ENCODE measurements around the gene CDC73. TPM values are rescaled to one million over a fixed set of nuclear protein-coding genes. Genes with fewer than 3 reads are reported as not detected.

CDC73 gene
- total and polyA plus RNA-seq, 2 of the 13 experiments (the other 11 are each of a cell fraction or from before 2014, with no cell fraction given), result 20.2 to 26.3 TPM

DNA sequence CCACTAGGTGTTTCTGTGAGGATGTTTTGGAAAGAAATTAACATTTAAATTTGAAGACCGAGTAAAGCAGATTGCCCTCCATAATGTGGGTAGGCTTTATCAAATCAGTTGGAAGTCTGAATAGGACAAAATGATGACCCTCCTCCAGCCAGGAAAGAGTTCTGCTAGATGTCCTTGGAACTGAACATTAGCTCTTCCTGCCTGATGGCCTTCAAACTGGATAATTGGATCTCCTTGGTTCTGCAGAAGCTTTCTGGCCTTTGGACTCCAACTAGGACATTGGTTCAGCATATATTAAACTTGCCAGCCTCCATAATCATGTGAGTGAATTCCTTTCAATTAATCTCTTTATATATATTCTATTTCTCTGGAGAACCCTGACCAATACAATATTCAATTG, 12.2 kb upstream of the CDC73 start (continued):
- no peak for TF ChIP-seq SOX6 (IDR thresholded peaks at IDR 0.05)
- TF ChIP-seq SOX6 (CRISPR knock-in tag; IDR thresholded peaks at IDR 0.05), result peak; percentile 84
- peak; percentile 62 for TF ChIP-seq MED1 (CRISPR knock-in tag; IDR thresholded peaks at IDR 0.05)
- peak; percentile 42; the same call in 1 of the 2 replicates for TF ChIP-seq SALL1 (CRISPR knock-in tag; IDR thresholded peaks at IDR 0.05)
- TF ChIP-seq GATAD2A (CRISPR knock-in tag; IDR thresholded peaks at IDR 0.05), result peak; percentile 43; the same call in 1 of the 2 replicates

DNA sequence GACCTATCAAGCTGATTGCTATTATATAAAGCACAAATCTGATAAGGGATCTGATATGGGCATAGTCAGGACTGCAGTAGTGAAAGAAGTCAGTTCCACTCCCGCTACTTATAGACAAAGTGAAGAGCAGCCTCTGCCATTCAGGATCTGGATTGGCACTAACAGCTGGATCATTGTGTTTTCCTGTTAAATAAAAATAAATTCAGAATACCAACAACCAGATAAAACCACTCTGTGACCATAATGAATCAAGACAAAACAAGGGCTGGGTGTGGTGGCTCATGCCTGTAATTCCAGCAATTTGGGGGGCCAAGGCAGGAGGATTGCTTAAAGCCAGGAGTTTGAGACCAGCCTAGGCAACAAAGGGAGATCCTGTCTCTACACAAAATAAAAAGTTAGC, 11.6 kb upstream of the CDC73 start:
- Histone ChIP-seq H3K27ac (ENCODE audit: extremely low read length, insufficient read depth, low read length) (peak overlapping the region; percentile 72), H3K36me3 (replicated peaks in 1 of 2; ENCODE audit: control insufficient read depth in 1 of 2, insufficient read depth in 2 of 2, low read length in 2 of 2) (no peaks in the 10 kb centered on the region), H3K9me3 (ENCODE audit: low read length) (no peaks in the 10 kb centered on the region), H3K79me2 (ENCODE audit: insufficient read depth, low read length) (no peaks in the 10 kb centered on the region), H3K4me3 (replicated peaks in 1 of 3; ENCODE audit: insufficient read depth in 1 of 3, low read depth in 2 of 3, low read length in 3 of 3) (no peak overlapping the region), H3K4me2 (ENCODE audit: low read depth, low read length) (peak overlapping the region; percentile 34; the same call in 1 of the 2 replicates), H3K4me1 (ENCODE audit: insufficient read depth, low read length) (peaks cover 85% of the 10 kb centered on the region), H2AFZ (ENCODE audit: low read length) (no peak overlapping the region), H3K9ac (ENCODE audit: insufficient read depth, low read depth, low read length) (no peak overlapping the region), H3K27me3 (ENCODE audit: control insufficient read depth in 1 of 2, insufficient read depth in 2 of 2, low read length in 2 of 2) (no peaks in the 10 kb centered on the region), H4K20me1 (ENCODE audit: insufficient read depth, low read length) (no peaks in the 10 kb centered on the region)
- BruUV-seq (replicated peaks), result no TSS peak
- ChIA-PET CTCF (ENCODE audit: low intra/inter-chr PET ratio, low total read pairs) (no interaction called here), POLR2A (interaction anchor here (2.0 to 2.1 kb wide), 2 partner anchors 12 to 51 kb away, joined by 5 to 8 read pairs; partner anchors contain the start of genes CDC73, RO60 and UCHL5)
- no peak for DNase-seq (ENCODE audit: low spot score)
- WGBS (ENCODE audit: low lambda C conversion rate), result 83% methylated on average over 1 of the region's 1 CpG
- in situ Hi-C loops (cut with HindIII; ENCODE audit: extremely low pct_ligation_motif_present, low pct_unique_long_range_greater_than_20kb), result no loop called here
- TF ChIP-seq KDM3A (CRISPR knock-in tag; IDR thresholded peaks at IDR 0.05; ENCODE audit: low read depth) (no peak), ZNF772 (CRISPR knock-in tag; IDR thresholded peaks at IDR 0.05) (no peak), ZBTB49 (CRISPR knock-in tag; IDR thresholded peaks at IDR 0.05; ENCODE audit: borderline replicate concordance) (no peak), ZFYVE20 (CRISPR knock-in tag; IDR thresholded peaks at IDR 0.05; ENCODE audit: borderline replicate concordance, low read depth) (no peak), ZNF616 (CRISPR knock-in tag; IDR thresholded peaks at IDR 0.05; ENCODE audit: low read depth) (no peak), ZNF782 (CRISPR knock-in tag; IDR thresholded peaks at IDR 0.05; ENCODE audit: borderline replicate concordance) (no peak), BCLAF1 (IDR thresholded peaks at IDR 0.05) (no peak), IRX3 (CRISPR knock-in tag; IDR thresholded peaks at IDR 0.05; ENCODE audit: borderline replicate concordance, low read depth) (no peak), MED13 (CRISPR knock-in tag; IDR thresholded peaks at IDR 0.05) (no peak)
- TF ChIP-seq, protein P1, sequence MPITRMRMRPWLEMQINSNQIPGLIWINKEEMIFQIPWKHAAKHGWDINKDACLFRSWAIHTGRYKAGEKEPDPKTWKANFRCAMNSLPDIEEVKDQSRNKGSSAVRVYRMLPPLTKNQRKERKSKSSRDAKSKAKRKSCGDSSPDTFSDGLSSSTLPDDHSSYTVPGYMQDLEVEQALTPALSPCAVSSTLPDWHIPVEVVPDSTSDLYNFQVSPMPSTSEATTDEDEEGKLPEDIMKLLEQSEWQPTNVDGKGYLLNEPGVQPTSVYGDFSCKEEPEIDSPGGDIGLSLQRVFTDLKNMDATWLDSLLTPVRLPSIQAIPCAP (CRISPR knock-in tag; IDR thresholded peaks at IDR 0.05; ENCODE audit: low read depth), result no peak
- no peak for ATAC-seq
- FAIRE-seq, result no peak
- intact Hi-C loops (cut with micrococcal nuclease; ENCODE audit: unreplicated experiment), result no loop called here

All from HepG2 (cell line).